Measurements from ENCODE around the gene CAST.
A peak's percentile ranks its signal among the peaks of the same experiment; 100 is the strongest.

CAST gene

DNA sequence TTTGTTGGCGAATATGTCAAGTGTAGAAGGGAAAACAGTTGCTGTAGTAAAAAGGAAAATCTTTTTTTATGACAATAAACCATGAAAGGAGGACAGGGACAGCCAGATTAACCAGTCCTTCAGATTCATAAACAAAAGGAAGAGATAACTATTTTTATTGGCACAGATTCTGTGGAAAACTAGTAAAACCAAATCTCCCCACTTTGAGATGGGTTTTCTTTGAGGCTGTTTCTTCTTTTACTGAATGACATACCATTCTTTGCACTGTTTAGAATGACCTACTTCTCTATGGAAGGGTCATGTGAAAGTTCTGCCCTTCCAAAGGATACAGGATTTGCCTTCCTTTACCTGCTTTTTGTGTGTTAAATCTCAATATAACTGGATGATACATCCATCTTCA, 13.7 kb downstream of the CAST start:
- no peak for DNase-seq

DNA sequence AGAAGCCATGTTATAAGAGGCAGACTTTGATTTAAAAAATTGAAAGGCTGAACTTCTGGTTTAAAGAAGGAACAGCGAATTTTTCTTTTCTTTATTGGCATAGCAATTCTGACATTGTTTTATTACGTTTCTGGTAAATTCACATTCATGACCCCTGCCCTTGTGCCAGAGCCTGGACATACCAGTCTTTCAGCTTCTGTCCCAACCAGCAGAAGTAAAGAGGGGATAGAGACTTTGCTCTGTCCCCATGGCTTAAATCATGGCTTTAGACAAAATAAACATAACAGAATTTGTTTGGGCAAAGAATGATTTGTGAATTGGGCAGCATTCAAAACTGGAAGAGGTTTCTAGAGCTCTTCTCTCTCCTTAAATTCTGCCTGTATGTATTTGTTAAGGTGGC, 15.3 kb downstream of the CAST start:
- DNase-seq, result no peak

- DNase-seq, result no peak
Observed at GRCh38 chr5:96679293-96679692, 17.1 kb downstream of the CAST start.

- DNase-seq, result no peak
Observed at GRCh38 chr5:96680759-96681470, 18.7 kb downstream of the CAST start.

DNA sequence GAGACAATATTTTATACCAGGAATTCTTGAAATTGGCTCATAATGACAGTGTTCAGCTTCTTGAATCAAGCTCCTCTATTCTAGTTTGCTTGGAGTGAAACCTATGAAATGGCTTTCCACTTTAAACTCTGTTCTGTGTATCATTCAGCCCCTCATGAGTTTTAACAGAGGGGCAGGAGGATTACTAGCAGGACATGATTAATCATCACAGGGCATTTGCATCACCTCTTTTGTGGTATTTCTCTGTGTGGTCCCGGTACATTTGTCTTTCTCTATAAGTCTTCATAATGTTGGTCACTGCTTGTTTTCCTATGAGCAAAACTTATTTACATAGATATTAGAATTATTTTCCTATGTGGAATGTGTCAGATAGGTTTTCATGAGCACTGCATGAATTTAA, 21.2 kb downstream of the CAST start:
- no peak for DNase-seq

DNA sequence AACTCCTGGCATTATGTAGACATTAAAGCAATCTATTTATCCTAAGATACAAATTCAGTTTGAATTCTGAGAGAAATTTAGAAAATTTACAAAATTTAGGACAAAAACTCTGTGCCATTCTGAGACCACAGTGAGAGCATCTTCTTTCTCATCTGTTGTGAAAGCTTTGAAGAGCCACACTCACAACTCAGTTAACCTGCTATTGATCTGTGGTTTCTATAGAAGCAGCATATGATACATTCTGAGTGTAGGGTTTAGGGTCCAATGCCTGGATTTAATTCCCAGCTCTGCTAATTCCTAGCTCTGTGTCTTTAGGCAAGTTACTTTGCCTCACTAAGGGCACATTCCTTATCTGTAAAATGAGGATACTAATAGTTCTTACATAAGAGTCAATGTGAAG, 21.6 kb downstream of the CAST start:
- DNase-seq, result no peak

- DNase-seq, result no peak
Observed at GRCh38 chr5:96687080-96687479, 24.9 kb downstream of the CAST start.

- DNase-seq, result peak; percentile 52
Observed at GRCh38 chr5:96687812-96688453, 25.8 kb downstream of the CAST start.

DNA sequence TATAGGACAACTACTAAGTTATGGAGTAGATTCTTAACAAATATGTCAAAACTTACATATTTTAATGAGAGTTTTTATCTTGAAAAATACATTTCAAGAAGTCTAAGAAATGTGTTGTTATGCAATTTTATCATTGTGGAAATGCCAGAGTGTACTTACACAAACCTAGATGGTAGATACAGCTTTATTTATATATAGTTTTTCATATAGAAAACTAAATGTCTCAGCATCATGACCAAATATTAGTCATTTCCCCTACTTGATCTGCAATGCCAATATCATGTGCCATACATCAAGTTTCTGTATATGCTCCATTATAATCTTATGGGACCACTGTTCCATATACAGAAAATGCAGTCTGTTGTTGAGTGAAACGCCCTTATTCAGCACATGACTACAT, 28.7 kb downstream of the CAST start:
- no peak for DNase-seq

- no peak for DNase-seq
Observed at GRCh38 chr5:96691503-96692303, 29.5 kb downstream of the CAST start.

DNA sequence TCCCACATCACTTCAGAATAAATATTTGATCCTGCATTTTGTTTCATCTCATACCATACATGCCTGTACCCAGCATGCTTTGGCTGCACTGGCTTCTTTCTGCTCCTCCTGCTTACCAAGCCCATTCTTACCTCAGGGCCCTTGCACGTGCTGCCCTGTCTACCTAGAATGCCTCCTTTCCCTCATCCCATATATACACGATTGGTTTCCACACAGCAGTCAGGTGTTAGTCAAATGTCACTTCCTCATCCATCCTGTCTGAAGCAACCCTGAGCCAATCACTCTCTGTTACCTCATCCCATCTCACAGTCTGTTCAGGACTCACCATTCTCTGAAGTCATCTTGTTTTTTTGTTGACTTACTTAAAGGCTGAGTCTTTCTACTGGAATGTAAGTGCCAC, 30.3 kb downstream of the CAST start:
- DNase-seq, result no peak

DNA sequence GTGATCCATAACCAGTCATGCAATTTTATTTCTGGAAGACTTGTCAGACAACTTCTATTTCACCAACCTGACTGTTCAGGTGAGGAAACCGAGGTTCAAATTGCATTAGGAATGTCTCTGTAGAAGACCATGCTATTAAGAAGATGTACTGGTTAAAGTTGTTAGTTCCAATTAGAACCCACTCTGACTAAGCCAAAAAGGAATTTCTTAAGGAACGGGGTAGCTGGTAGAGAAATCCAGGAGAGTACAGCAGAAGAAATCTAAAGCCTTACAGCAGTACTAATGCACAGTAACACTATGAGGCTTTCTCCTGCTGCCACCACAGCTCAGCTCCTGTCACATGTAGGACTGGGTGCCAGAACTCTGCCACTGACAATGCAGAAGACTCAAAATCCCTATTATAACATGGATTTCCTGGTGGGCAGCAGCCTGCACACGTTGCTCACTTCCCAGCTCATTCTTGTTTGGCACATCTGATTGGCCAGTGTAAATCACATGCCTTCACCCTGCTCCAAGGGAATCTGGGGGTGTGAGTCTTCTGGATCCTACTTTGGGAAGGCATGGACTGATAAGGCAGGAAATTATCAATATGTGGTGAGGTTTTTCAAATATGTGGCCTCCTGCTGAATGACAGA, 37.1 kb downstream of the CAST start:
- no peak for DNase-seq

DNA sequence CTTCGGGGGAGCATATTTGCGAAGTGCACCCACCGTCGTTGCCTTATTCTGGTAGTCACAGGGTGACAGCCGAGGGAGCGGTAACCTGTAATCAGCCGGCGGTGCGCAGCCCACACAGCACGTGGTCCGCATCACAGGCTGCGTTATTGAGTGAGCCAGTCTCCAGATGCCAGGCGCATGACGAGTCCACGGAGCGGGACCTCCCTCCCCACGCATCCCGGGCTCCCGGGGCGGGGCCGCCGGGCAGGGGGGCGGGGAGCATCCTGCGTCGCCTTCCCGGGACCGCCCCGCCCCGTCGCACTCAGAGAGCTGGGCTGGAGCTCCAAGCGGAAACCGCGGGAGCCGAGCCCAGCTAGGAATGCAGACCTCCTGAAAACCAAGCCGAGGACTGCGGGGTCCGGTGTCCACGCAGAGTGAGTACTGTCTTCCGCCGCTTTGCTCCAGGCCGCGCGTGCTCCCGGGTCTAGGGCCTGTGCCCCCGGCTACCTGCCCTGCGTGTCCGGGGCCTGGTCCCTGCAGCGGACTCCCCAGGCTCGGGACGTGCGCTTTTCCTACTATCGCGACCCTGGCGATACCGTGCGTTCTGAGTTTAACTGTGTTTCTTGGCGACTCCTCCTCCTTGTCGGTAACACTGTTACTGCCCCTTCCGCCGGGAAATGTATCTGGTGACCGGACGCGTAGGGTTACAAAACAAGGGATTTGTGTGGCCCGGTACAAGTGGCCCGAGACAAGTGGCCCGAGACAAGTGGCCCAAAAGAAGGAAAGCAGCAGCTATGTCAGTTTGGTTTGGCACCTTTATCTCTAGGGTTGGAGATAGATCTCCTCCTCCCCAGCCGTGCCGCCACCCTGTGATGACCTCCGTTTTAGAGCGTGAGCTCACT, 40.6 kb downstream of the CAST start:
- DNase-seq, result peak; percentile 92

GRCh38 chr5:96703384-96703920, 41.3 kb downstream of the CAST start:
- DNase-seq, result no peak

GRCh38 chr5:96703995-96704394, 41.8 kb downstream of the CAST start:
- DNase-seq, result no peak

DNA sequence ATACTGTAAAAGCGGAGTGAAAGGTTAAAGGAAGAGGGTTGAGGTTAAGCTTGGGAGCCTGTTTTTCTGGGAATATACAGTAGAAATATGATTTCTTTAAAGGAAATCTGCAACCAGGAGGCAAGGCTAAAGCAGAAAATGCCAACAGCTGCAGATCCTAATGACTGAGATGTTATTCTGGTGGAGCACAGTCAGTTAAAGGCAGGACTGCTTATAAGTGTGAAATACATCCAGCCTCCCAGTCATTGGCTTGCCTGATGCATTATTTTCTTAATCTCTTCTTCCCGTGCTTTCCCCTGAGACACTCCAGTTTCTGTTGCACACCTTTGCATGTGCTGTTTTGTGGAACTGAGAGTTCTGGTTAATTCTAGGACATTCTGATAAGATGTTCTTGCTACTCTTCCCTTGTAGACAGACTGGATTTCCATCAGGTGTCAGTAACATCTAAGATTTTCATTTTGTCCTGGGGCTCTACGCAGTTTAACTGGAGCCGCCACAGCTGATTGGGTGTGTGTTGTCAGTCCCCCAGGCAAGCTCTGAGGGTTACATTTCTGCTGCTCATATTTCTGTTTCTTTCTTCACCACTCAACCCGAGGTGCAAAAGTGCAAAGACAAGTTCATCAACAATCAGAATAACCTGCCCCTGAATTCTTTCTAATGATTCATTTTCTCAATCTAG, 44.4 kb downstream of the CAST start:
- no peak for DNase-seq

GRCh38 chr5:96708600-96708999, 46.4 kb downstream of the CAST start:
- DNase-seq, result no peak

DNA sequence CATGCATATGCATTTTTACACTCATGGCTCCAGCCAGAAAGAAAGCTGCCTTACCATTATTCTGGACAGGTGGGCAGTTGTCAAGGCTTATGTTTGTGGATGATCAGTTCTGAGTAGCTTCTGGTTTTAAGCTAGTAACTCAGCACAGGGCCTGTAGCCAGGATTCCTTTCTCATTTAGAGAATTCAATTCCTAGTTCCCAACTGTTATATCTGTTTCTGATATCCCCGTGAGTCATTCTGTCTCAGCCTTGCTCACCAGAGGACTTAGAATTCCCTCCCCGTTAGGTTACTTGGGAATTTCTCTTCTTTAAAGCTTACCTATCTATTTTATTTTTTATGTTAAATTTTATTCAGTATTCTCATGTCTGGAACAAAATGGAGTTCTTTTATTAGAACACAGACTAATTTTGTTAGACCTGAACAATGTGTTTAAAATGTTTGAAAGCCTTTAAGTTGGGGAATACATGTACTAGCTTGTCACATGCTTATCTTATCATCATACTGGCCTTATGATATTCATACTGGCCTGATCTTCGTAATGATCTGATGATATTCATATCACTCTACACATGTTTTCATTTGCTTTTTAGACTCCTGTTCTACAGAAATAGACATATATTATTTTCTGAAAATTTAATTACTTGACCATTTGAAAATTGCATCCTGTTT, 47.1 kb downstream of the CAST start:
- no peak for DNase-seq

- no peak for DNase-seq
Observed at GRCh38 chr5:96712100-96712746, 50.0 kb downstream of the CAST start.

- DNase-seq, result no peak
Observed at GRCh38 chr5:96714450-96714849, 52.3 kb downstream of the CAST start.
